HTR-8/SVneo (cell line): Measurements from ENCODE around the gene P2RX3.

Experiments used
- DNase-seq: peaks from one replicate; pipeline ENCODE4 v3.0.0; 2011; ENCODE audit warnings: low spot score, mixed read lengths; ENCODE audit not compliant: insufficient read length
- FAIRE-seq: peaks from 2 replicates; lab custom pipeline; 2011; peaks lifted over from hg19 to GRCh38; lab: Jason Lieb, UNC

P2RX3 gene

GRCh38 chr11:57309106-57310059 lies 28.8 kb upstream of the P2RX3 start:
- DNase-seq (no peak), FAIRE-seq (no peak)

- DNase-seq (no peak), FAIRE-seq (no peak)
These were observed 28.1 kb upstream of the P2RX3 start for GRCh38 chr11:57310091-57310490.

- peak; percentile 72 for FAIRE-seq
- peak; percentile 20 for DNase-seq
These were observed 27.5 kb upstream of the P2RX3 start for GRCh38 chr11:57310630-57311086.

GRCh38 chr11:57311109-57311936 lies 26.8 kb upstream of the P2RX3 start:
- FAIRE-seq (peak; percentile 98), DNase-seq (peak; percentile 97)

GRCh38 chr11:57312511-57313021 lies 25.6 kb upstream of the P2RX3 start:
- FAIRE-seq (no peak), DNase-seq (no peak)

GRCh38 chr11:57313071-57313787 lies 24.9 kb upstream of the P2RX3 start:
- no peak for FAIRE-seq
- DNase-seq, result no peak

GRCh38 chr11:57313788-57314135 lies 24.4 kb upstream of the P2RX3 start:
- no peak for FAIRE-seq
- no peak for DNase-seq

GRCh38 chr11:57314221-57314973 lies 23.8 kb upstream of the P2RX3 start:
- FAIRE-seq (no peak), DNase-seq (no peak)

- no peak for DNase-seq
- FAIRE-seq, result no peak
These were observed 22.7 kb upstream of the P2RX3 start for GRCh38 chr11:57315491-57315890.

- FAIRE-seq, result no peak
- DNase-seq, result no peak
These were observed 22.1 kb upstream of the P2RX3 start for GRCh38 chr11:57316017-57316416.

- peak; percentile 23 for FAIRE-seq
- no peak for DNase-seq
These were observed 20.0 kb upstream of the P2RX3 start for GRCh38 chr11:57318178-57318577.

- no peak for FAIRE-seq
- no peak for DNase-seq
These were observed 18.0 kb upstream of the P2RX3 start for GRCh38 chr11:57320067-57320718.

GRCh38 chr11:57320719-57321387 lies 17.3 kb upstream of the P2RX3 start:
- no peak for DNase-seq
- FAIRE-seq, result no peak

GRCh38 chr11:57321388-57322255 lies 16.5 kb upstream of the P2RX3 start:
- no peak for DNase-seq

GRCh38 chr11:57322256-57323166 lies 15.6 kb upstream of the P2RX3 start:
- DNase-seq (peak; percentile 91), FAIRE-seq (peak; percentile 36)

More at GRCh38 chr11:57321388-57322255, 16.5 kb upstream of the P2RX3 start:
- no peak for FAIRE-seq

GRCh38 chr11:57323167-57323854 lies 14.8 kb upstream of the P2RX3 start:
- FAIRE-seq (no peak), DNase-seq (no peak)
